Endothelial cell of umbilical vein (primary cell): ENCODE data around the gene CEP128.

ENCODE experiments used
- EZH2 ChIP-seq: IDR thresholded peaks from 2 replicates; pipeline ENCODE4 v1.6.1; 2012; ENCODE audit warnings: borderline replicate concordance, low read depth, mild to moderate bottlenecking, moderate library complexity, low read length, inconsistent platforms; ENCODE audit not compliant: severe bottlenecking
- FOS ChIP-seq: IDR thresholded peaks from 2 replicates; pipeline ENCODE4 v1.6.1; 2011; ENCODE audit warnings: mild to moderate bottlenecking, low read length, moderate library complexity, borderline replicate concordance; ENCODE audit not compliant: insufficient read depth
- JUN ChIP-seq: IDR thresholded peaks from 2 replicates; pipeline ENCODE4 v1.6.1; 2011; ENCODE audit warnings: borderline replicate concordance, low read depth; ENCODE audit not compliant: insufficient read length, insufficient read depth
- MYC ChIP-seq: IDR thresholded peaks from one replicate; pipeline ENCODE4 v1.6.1; 2011; ENCODE audit warnings: mild to moderate bottlenecking, low read depth, low read length
- POLR2A ChIP-seq: IDR thresholded peaks from 2 replicates; pipeline ENCODE4 v1.6.1; 2012; ENCODE audit warnings: low read depth, mild to moderate bottlenecking, control low read depth, low read length
- POLR2AphosphoS5 ChIP-seq: IDR thresholded peaks from 2 replicates; pipeline ENCODE4 v1.6.1; 2012; ENCODE audit warnings: low read depth, mild to moderate bottlenecking, control low read depth, low read length, moderate library complexity; ENCODE audit not compliant: insufficient read depth
- TF ChIP-seq, protein P1 (sequence below), 2 donors: IDR thresholded peaks; 1 replicate in 1 of 2; 2 replicates in 1 of 2; pipeline ENCODE4 v1.5.1; 2011; ENCODE audit warnings: low read length in 2 of 2, mild to moderate bottlenecking in 2 of 2, moderate library complexity in 2 of 2, control low read depth in 1 of 2, inconsistent platforms in 1 of 2, low read depth in 1 of 2; ENCODE audit not compliant: insufficient read depth in 1 of 2; ENCODE audit errors: extremely low read depth in 1 of 2
- TF ChIP-seq, protein P2 (sequence below): IDR thresholded peaks from 2 replicates; pipeline ENCODE4 v1.6.1; 2011; ENCODE audit not compliant: insufficient read depth, insufficient read length

- TF ChIP-seq, protein P1, sequence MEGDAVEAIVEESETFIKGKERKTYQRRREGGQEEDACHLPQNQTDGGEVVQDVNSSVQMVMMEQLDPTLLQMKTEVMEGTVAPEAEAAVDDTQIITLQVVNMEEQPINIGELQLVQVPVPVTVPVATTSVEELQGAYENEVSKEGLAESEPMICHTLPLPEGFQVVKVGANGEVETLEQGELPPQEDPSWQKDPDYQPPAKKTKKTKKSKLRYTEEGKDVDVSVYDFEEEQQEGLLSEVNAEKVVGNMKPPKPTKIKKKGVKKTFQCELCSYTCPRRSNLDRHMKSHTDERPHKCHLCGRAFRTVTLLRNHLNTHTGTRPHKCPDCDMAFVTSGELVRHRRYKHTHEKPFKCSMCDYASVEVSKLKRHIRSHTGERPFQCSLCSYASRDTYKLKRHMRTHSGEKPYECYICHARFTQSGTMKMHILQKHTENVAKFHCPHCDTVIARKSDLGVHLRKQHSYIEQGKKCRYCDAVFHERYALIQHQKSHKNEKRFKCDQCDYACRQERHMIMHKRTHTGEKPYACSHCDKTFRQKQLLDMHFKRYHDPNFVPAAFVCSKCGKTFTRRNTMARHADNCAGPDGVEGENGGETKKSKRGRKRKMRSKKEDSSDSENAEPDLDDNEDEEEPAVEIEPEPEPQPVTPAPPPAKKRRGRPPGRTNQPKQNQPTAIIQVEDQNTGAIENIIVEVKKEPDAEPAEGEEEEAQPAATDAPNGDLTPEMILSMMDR (IDR thresholded peaks at IDR 0.05; ENCODE audit: extremely low read depth in 1 of 2, insufficient read depth in 1 of 2, low read depth in 1 of 2, low read length in 2 of 2), result no peak
- TF ChIP-seq FOS (no peak), JUN (no peak), POLR2A (no peak), POLR2AphosphoS5 (no peak), MYC (no peak), EZH2 (no peak)
- TF ChIP-seq, protein P2, sequence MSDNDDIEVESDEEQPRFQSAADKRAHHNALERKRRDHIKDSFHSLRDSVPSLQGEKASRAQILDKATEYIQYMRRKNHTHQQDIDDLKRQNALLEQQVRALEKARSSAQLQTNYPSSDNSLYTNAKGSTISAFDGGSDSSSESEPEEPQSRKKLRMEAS, result no peak
Measured at GRCh38 chr14:80700601-80701000, 240.9 kb downstream of the CEP128 start.
